Measurements from ENCODE around the gene BBOX1. TPM values are rescaled to one million over a fixed set of nuclear protein-coding genes. Genes with fewer than 3 reads are reported as not detected.

BBOX1 gene
- total and polyA plus RNA-seq, 2 donors (not counting 3 experiments of a cell fraction or from before 2014, with no cell fraction given), result not detected

GRCh38 chr11:27150098-27150497 lies 109.5 kb downstream of the BBOX1 start:
- Histone ChIP-seq H3K27ac (ENCODE audit: insufficient read depth, low read depth, low read length) (no peak overlapping the region), H3K36me3 (ENCODE audit: control insufficient read depth in 2 of 2, extremely low read depth in 1 of 2, insufficient read depth in 2 of 2, low read length in 2 of 2) (no peaks in the 10 kb centered on the region), H2AFZ (ENCODE audit: low read depth, low read length) (no peak overlapping the region), H3K4me1 (ENCODE audit: control insufficient read depth, extremely low read depth, insufficient read depth, low read length) (no peaks in the 10 kb centered on the region), H3K4me3 (replicated peaks in 1 of 3; ENCODE audit: insufficient read depth in 1 of 3, low read depth in 1 of 3, low read length in 3 of 3) (no peak overlapping the region), H3K4me2 (ENCODE audit: insufficient read depth, low read length) (no peak overlapping the region), H3K79me2 (ENCODE audit: control insufficient read depth, insufficient read depth, low read length) (no peaks in the 10 kb centered on the region), H3K9ac (replicated peaks; ENCODE audit: extremely low read depth, insufficient read depth, low read length) (no peak overlapping the region), H3K9me3 (replicated peaks; ENCODE audit: control insufficient read depth, insufficient read depth, low read length) (no peaks in the 10 kb centered on the region), H3K27me3 (ENCODE audit: control insufficient read depth in 2 of 2, insufficient read depth in 2 of 2, low read length in 2 of 2) (no peaks in the 10 kb centered on the region), H3K9me1 (replicated peaks; ENCODE audit: control insufficient read depth, extremely low read depth, insufficient read depth, low read length) (no peaks in the 10 kb centered on the region), H4K20me1 (replicated peaks; ENCODE audit: control insufficient read depth, extremely low read depth, insufficient read depth, low read length) (no peaks in the 10 kb centered on the region)
- no peak for FAIRE-seq
- no peak for DNase-seq (ENCODE audit: low read depth, low spot score)
- no TSS peak for BruUV-seq (replicated peaks)
- intact Hi-C loops (cut with micrococcal nuclease) (loop anchor here (10.0 kb wide), 1 partner anchor 495 kb away; no protein-coding TSS in a partner anchor), dilution Hi-C loops (cut with MboI; ENCODE audit: extremely low pct_ligation_motif_present, low sequenced_read_pairs) (no loop called here)
- TF ChIP-seq MYC (IDR thresholded peaks at IDR 0.05; ENCODE audit: low read depth, low read length) (no peak), POLR2A (IDR thresholded peaks at IDR 0.05; ENCODE audit: low read depth, low read length) (no peak), MAX (IDR thresholded peaks at IDR 0.05; ENCODE audit: insufficient read depth, insufficient read length) (no peak)
- CTCF ChIA-PET, result interaction anchor here (3.6 kb wide), 1 partner anchor 8 kb away, joined by 10 read pairs; no protein-coding TSS in a partner anchor
- POLR2A ChIA-PET, result no interaction called here

GRCh38 chr11:27153136-27153535 lies 112.5 kb downstream of the BBOX1 start:
- Histone ChIP-seq H3K79me2 (ENCODE audit: control insufficient read depth, insufficient read depth, low read length) (no peaks in the 10 kb centered on the region), H3K27me3 (ENCODE audit: control insufficient read depth in 2 of 2, insufficient read depth in 2 of 2, low read length in 2 of 2) (no peaks in the 10 kb centered on the region), H3K4me1 (ENCODE audit: control insufficient read depth, extremely low read depth, insufficient read depth, low read length) (no peaks in the 10 kb centered on the region), H3K36me3 (ENCODE audit: control insufficient read depth in 2 of 2, extremely low read depth in 1 of 2, insufficient read depth in 2 of 2, low read length in 2 of 2) (no peaks in the 10 kb centered on the region), H4K20me1 (replicated peaks; ENCODE audit: control insufficient read depth, extremely low read depth, insufficient read depth, low read length) (no peaks in the 10 kb centered on the region), H3K9me1 (replicated peaks; ENCODE audit: control insufficient read depth, extremely low read depth, insufficient read depth, low read length) (no peaks in the 10 kb centered on the region), H3K27ac (ENCODE audit: insufficient read depth, low read depth, low read length) (no peak overlapping the region), H3K4me3 (replicated peaks in 1 of 3; ENCODE audit: insufficient read depth in 1 of 3, low read depth in 1 of 3, low read length in 3 of 3) (no peak overlapping the region), H3K4me2 (ENCODE audit: insufficient read depth, low read length) (no peak overlapping the region), H2AFZ (ENCODE audit: low read depth, low read length) (no peak overlapping the region), H3K9ac (replicated peaks; ENCODE audit: extremely low read depth, insufficient read depth, low read length) (no peak overlapping the region), H3K9me3 (replicated peaks; ENCODE audit: control insufficient read depth, insufficient read depth, low read length) (no peaks in the 10 kb centered on the region)
- DNase-seq (ENCODE audit: low read depth, low spot score) (no peak), FAIRE-seq (no peak)
- POLR2A ChIA-PET, result no interaction called here
- intact Hi-C loops (cut with micrococcal nuclease), result loop anchor here (10.0 kb wide), 1 partner anchor 498 kb away; no protein-coding TSS in a partner anchor
- dilution Hi-C loops (cut with MboI; ENCODE audit: extremely low pct_ligation_motif_present, low sequenced_read_pairs), result no loop called here
- CTCF ChIA-PET, result interaction anchor here (0.9 to 1.6 kb wide), 3 partner anchors 828 to 869 kb away, joined by 3 to 4 read pairs (median 3); no protein-coding TSS in a partner anchor
- TF ChIP-seq POLR2AphosphoS5 (IDR thresholded peaks at IDR 0.05; ENCODE audit: insufficient read depth, low read depth, low read length) (no peak), GATA2 (IDR thresholded peaks at IDR 0.05; ENCODE audit: insufficient read depth, insufficient read length, low read depth, low read length) (no peak), JUN (IDR thresholded peaks at IDR 0.05; ENCODE audit: borderline replicate concordance, insufficient read depth, insufficient read length, low read depth) (no peak), FOS (IDR thresholded peaks at IDR 0.05; ENCODE audit: borderline replicate concordance, insufficient read depth, low read length) (no peak), POLR2A (IDR thresholded peaks at IDR 0.05; ENCODE audit: low read depth, low read length) (no peak), MYC (IDR thresholded peaks at IDR 0.05; ENCODE audit: low read depth, low read length) (no peak), EZH2 (IDR thresholded peaks at IDR 0.05; ENCODE audit: borderline replicate concordance, low read depth, low read length, severe bottlenecking) (no peak), MAX (IDR thresholded peaks at IDR 0.05; ENCODE audit: insufficient read depth, insufficient read length) (no peak), CTCF (IDR thresholded peaks at IDR 0.05; ENCODE audit: extremely low read depth in 1 of 2, insufficient read depth in 1 of 2, low read depth in 1 of 2, low read length in 2 of 2) (no peak)
- BruUV-seq (replicated peaks), result no TSS peak
